NCI-H510A treated with DMSO at 0.1 percent for 48 hours (cell line): ENCODE results near the gene WDR48.

Experiments
- DNase-seq: peaks from one replicate; lab custom pipeline; 2025; lab: John Stamatoyannopoulos, UW

The WDR48 gene

GRCh38 chr3:39124876-39125840 lies 73.3 kb downstream of the WDR48 start:
- no peak for DNase-seq

GRCh38 chr3:39125841-39126500 lies 74.2 kb downstream of the WDR48 start:
- DNase-seq, result no peak

- DNase-seq, result peak; percentile 13
These were observed 74.8 kb downstream of the WDR48 start for GRCh38 chr3:39126532-39127071.

- no peak for DNase-seq
These were observed 75.6 kb downstream of the WDR48 start for GRCh38 chr3:39127269-39127907.

- no peak for DNase-seq
These were observed 76.1 kb downstream of the WDR48 start for GRCh38 chr3:39127908-39128304.

- DNase-seq, result no peak
These were observed 77.1 kb downstream of the WDR48 start for GRCh38 chr3:39128951-39129350.

- DNase-seq, result no peak
These were observed 78.2 kb downstream of the WDR48 start for GRCh38 chr3:39130026-39130425.

GRCh38 chr3:39130693-39131265 lies 79.0 kb downstream of the WDR48 start:
- DNase-seq, result no peak

- no peak for DNase-seq
These were observed 80.6 kb downstream of the WDR48 start for GRCh38 chr3:39132096-39133092.

GRCh38 chr3:39133093-39133490 lies 81.3 kb downstream of the WDR48 start:
- no peak for DNase-seq

- DNase-seq, result no peak
These were observed 82.0 kb downstream of the WDR48 start for GRCh38 chr3:39133822-39134221.

GRCh38 chr3:39134305-39134704 lies 82.5 kb downstream of the WDR48 start:
- no peak for DNase-seq

- DNase-seq, result no peak
These were observed 83.5 kb downstream of the WDR48 start for GRCh38 chr3:39135170-39135805.

GRCh38 chr3:39136533-39137434 lies 85.0 kb downstream of the WDR48 start:
- DNase-seq, result no peak

- DNase-seq, result no peak
These were observed 85.7 kb downstream of the WDR48 start for GRCh38 chr3:39137435-39137936.

- no peak for DNase-seq
These were observed 86.4 kb downstream of the WDR48 start for GRCh38 chr3:39137991-39138803.

- DNase-seq, result no peak
These were observed 87.1 kb downstream of the WDR48 start for GRCh38 chr3:39138804-39139415.

GRCh38 chr3:39139442-39139841 lies 87.6 kb downstream of the WDR48 start:
- DNase-seq, result no peak
